Neural progenitor cell (in vitro differentiated cells): ENCODE measurements around the gene BCR.

Source experiments
- EZH2 ChIP-seq: fragments of 200-600 bp; sonication (generic); IDR thresholded peaks from 2 replicates; pipeline ENCODE4 v1.6.1; 2017; ENCODE audit warnings: antibody characterized with exemption, mild to moderate bottlenecking, moderate library complexity
- TF ChIP-seq, protein P1 (sequence below): fragments of 200-600 bp; sonication (generic); IDR thresholded peaks from 2 replicates; pipeline ENCODE4 v1.5.1; 2017; ENCODE audit warnings: antibody characterized with exemption, mild to moderate bottlenecking

DNA sequence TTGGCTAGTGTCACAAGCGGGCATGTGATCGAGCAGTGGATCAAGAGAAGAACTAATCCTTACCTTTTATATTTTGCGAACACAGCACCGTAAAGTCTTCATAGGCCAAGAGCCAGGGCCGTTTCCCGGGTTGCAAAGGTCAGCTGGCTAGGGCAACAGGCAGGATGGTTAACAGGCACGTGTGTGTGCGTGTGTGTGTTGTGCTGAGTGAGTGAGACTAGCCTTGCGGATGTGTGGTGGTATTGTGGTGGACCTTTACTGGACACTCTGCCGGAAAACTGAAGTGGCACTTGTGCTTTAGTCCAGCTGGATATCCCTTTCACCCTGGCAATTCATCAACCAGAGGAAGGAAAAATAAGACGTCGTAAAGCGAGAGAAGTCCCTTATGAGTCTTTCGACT, 176.7 kb downstream of the BCR start:
- TF ChIP-seq, protein P1, sequence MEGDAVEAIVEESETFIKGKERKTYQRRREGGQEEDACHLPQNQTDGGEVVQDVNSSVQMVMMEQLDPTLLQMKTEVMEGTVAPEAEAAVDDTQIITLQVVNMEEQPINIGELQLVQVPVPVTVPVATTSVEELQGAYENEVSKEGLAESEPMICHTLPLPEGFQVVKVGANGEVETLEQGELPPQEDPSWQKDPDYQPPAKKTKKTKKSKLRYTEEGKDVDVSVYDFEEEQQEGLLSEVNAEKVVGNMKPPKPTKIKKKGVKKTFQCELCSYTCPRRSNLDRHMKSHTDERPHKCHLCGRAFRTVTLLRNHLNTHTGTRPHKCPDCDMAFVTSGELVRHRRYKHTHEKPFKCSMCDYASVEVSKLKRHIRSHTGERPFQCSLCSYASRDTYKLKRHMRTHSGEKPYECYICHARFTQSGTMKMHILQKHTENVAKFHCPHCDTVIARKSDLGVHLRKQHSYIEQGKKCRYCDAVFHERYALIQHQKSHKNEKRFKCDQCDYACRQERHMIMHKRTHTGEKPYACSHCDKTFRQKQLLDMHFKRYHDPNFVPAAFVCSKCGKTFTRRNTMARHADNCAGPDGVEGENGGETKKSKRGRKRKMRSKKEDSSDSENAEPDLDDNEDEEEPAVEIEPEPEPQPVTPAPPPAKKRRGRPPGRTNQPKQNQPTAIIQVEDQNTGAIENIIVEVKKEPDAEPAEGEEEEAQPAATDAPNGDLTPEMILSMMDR, result no peak
- no peak for TF ChIP-seq EZH2
